HG03342 (cell line): Measurements from ENCODE around the gene UTS2R.
"Not testable (repeated sequence)": the region's sequence is repeated elsewhere in the genome, so short reads cannot be mapped to it uniquely, and the experiment has no call there.

Experiments
- ATAC-seq: cut with Tn5 transposase; IDR thresholded peaks from one replicate; pipeline ENCODE4 v1.9.1; 2021; ENCODE audit warnings: mild to moderate bottlenecking, moderate library complexity; ENCODE audit not compliant: unreplicated experiment

Gene UTS2R

DNA sequence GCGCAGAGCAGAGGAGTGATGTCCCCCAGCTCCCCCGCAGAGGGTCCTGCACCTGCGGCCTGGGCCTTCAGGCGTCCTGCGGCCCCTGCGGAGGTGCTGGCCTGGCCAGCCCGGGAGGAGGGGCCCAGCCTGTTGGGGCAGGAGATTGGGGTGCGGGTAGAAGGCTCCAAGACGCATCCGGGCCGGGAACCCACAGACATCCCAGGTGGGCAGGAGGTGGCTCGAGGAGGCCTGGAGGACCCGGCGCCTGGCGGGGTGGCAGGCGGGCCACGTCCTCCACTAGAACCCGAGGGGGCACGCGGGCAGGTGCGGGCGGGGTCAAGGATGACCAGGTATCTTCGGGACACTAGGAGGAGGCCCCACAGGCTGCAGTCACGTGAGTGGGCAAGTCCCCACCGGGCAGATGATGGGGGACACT lies 37.4 kb upstream of the UTS2R start:
- no peak for ATAC-seq

DNA sequence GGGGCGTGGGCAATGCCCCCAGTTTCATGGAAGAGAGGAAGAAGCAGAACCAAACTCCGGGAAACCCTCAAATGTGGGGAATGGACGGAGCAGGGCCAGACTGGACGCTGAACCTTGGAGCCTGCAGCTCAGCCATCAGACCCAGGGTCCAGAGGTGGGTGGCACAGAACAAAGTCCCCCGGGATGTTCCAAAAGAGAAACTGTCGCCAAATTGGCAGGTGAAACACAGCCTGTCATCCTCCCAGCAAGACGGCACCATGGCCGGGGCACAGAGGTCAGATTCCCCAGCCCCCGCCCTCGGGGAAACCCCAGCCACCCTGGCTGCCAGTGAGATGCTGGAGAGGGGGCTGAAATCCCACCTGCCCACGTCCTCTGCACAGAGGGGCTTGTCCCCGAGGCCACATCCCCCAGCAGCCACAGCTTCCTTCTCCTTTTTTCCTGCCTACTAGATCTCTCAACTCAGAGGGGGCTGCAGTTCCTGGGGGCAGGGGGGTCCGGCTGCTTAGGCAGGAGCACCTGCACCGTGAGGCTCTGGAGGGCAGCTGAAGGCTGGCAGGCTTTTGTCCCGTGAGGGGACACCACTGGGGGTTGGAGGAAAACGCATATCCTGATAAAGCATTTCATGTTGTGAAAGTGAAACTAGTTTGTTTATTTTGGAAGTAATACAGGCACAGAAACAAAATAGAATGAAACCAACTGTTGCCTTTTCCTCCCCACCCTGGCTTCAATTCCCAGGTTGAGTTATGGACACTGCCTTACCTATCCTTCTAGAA lies 36.8 kb upstream of the UTS2R start:
- no peak for ATAC-seq

DNA sequence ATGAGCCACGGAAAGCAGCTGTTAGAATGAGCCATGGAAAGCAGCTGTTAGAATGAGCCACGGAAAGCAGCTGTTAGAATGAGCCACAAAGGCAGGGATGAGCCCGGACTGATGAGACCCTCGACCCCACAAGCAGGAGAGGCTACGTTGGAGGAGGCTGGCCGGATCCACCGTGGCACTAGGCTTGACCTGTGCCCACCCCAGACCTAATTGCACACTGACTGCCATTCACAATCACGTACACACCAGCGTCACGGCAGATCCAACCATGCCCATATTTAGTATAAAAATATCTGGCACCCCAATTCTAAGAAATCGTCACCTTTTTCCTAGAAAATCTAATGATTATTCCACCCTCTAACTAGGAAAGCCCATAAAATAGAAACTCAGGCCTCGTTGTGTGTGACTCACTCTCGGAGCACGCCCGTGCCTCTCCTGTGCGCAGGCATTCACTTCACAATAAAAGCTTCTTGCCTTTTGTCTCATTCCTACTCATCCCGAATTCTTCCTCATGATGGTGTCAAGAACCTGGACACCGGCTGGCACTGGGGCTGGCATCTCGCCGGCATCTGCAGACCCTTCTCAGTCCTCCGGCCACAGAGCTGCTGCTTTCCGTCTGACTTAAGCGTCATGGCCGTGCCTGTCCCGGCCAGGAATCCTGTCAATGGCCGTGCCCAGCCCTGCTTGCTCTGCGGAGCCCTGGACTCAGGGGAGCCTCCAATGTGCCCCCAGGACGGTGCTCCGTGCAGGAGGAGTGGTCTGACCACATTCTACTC lies 32.5 kb upstream of the UTS2R start:
- no peak for ATAC-seq

DNA sequence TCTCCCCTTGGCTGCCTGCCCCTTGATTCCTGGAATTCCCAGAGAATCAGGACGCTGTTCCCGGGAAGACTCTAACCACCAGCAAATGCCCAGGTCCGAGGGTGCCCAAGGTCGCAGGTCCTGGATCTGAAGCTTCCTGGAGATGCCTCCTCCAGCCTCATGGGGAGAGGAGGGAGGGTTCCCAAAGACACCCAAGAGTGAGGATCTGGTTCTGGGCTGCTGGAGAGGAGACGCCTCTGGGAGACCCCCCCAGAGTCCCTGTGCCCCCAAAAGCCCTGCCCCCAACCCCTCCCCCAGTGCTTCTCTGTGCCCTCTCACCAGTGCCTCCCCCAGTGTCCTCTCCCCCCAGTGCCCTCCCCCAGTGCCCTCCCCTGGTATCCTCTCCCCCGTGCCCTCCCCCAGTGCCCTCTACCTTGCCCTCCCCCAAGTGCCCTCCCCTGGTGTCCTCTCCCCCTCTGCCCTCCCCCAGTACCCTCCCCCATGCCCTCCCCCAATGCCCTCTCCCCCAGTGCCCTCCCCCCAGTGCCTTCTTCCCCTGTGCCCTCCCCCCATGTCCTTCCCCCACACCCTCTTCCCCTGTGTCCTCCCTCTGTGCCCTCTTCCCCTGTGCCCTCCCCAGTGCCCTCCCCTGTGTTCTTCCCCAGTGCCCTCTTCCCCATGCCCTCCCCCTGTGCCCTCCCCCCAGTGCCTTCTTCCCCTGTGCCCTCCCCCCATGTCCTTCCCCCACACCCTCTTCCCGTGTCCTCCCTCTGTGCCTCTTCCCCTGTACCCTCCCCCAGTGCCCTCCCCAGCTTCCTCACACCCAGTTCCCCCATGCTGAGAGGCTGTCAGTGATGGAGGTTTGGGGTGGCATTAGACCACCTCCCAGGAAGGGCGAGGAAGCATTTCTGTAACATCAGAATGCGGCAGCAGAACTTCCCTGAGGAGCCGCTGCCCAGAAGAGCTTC lies 31.7 kb upstream of the UTS2R start:
- no peak for ATAC-seq

DNA sequence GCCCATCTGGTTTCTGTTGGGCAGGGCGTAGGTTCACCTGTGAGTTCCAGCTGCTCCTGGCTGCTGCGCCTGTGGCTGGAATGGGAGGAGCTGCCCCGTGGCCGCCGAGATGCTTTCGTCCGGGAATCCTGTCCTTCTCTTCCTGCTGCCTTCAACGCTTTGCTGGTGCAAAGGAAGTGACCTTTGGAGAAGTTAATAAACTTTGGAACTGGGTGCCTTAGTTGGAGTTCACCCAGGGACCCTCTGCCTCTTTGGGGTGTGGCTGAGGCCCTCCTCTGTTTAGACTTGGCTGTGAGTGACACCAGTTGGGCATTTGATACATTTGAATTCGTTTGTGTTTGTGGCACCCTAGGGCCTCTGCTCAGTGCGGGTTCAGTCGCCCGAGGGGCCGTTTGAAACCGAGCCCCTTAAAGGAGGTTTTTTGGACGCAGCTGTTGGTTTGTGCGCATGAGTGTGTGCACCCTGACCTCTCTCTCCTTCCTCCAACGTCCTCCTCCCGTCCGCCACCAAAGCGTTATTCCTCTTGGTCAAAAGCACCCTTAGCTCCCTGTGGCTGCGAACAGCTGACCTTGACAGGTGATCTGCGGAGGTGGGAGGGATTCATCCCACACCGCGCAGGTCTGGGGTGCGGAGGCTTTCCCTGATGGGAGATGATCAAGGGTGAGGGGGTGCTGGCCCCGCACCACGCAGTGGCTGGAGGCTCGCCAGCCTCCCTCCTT lies 29.0 kb upstream of the UTS2R start:
- no peak for ATAC-seq

DNA sequence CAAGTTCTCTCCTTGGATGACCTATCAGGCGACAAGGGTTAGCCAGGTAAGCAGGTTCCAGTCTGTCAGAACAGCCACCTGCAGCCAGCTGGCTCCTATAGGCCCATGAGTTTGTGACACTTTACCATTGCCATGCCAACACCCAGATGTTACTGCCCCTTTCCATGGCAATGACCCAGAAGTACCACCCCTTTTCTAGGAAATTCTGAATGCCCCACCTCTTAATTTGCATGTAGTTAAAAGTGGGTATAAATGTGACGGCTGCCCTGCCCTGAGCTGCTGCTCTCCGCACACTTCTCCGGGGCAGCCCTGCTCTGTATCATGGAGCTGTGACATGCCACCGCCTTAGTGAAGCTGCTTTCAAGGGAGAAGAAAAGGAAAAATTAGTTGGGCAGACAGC lies 28.0 kb upstream of the UTS2R start:
- ATAC-seq = no peak

DNA sequence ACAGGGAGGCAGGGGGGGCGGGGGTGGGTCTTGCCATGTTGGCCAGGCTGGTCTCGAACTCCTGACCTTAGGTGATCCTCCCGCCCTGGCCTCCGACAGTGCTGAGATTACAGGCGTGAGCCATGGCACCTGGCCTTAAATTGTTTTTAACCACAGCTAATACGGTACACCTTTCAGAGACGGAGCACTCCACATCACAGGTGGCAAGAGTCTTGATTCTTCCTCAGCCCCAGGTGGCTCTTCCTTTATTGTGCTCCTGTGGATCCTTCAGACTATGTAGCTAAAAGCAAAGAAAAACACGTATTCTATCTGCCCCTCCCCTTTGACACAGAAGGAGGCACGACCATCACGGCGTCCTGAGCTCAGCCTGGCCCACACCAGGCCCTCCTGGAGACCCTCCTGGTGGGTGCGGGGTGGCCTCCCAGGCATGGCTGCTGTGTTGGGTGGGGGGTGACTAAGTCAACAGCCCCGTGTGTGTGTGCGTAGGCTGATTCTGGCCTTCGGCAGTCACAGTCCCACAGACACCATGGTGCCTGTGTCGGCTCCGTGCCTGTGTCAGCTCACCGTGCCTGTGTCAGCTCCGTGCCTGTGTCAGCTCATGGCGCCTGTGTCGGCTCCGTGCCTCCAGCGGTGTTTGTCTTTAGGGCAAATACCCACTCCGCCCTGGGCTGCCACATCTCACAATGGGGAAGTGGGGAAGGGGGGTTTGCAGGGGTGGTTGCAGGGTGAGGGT lies 27.2 kb upstream of the UTS2R start:
- no peak for ATAC-seq

DNA sequence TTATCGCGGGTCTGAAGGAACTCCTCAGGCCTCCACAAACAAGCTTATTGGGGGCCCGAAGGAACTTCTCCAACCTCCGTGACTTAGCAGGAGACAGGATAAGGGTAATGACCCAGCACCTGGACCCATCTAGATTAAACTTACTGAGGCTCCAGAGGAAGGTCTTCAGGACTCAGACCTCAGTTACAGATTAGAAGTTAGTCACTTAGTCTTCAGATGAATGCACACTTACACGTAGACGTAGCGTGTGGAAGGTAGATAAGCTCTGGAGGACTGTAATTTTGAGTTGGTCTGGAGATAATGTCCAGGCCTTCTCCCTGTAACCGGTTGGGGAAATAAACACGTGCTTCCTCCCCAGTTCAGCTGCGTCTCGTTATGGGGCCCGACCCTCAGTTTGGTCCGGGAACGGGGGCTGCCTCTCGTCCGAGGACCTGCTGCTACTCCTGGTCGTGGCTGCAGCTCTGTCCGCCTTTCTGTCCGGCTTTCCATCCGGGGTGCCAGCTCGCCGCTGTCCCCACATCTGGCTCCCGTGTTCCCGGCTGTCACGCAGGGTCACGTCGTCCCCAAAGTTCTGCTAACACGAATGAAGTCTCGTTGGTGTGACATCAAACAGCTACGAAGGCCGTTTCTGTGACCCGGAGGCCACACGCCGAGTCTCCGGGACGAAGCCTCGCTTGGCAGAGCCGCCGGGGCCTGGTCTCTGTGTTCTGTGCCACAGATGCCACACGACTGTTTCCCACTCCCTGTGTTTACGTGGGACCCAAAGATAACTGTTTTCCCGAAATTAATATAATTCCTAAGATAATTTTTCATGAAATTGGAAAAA lies 26.2 kb upstream of the UTS2R start:
- no peak for ATAC-seq

DNA sequence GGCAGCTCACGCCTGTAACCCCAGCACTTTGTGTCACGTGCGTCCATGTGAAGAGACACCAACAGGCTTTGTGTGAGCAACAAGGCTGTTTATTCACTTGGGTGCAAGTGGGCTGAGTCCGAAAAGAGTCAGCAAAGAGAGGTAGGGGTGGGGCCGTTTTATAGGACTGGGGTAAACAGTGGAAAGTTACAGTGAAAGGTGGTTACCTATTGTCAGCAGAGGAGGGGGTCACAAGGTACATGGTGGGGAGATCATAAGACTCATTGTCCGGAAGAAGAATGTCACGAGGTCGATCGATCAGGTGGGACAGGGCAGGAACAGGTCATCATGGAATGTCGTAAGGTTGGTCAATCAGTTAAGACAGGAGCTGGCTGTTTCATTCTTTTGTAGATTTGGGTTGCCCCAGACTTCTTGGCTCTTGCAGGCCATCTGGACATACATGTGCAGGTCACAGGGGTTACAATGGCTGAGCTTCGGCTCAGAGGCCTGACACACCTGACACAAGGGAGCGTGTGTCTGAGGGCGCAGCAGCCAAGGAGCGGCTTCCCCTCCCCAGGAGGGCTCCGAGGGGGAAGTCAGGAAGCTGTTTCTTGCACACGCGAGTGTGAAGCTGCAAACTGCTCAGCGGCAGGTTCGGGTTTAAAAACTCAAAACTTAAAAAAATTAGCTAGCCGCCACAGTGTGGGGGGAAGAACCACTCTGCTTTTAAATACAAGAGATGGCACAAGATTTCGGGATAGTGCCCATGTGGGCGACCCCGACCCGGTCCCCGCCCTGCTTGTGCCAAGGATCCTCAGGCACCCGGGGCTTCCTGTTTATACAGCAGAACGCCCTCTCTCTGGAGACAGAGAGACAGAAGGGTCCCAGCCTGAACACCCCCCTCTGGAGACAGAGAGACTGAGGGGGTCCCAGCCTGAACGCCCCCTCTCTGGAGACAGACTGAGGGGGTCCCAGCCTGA lies 24.9 kb upstream of the UTS2R start:
- no peak for ATAC-seq

DNA sequence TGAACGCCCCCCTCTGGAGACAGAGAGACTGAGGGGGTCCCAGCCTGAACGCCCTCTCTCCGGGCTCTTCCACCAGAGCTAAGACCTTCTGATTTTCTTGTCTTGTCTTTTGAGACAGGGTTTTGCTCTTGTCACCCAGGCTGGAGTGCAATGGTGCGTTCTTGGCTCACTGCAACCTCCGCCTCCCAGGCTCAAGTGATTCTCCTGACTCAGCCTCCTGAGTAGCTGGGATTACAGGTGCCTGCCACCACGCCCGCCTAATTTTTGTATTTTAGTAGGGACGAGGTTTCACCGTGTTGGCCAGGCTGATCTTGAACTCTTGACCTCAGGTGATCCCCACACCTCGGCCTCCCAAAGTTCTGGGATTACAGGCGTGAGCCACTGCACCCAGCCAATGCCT lies 23.6 kb upstream of the UTS2R start:
- not testable (repeated sequence) for ATAC-seq

DNA sequence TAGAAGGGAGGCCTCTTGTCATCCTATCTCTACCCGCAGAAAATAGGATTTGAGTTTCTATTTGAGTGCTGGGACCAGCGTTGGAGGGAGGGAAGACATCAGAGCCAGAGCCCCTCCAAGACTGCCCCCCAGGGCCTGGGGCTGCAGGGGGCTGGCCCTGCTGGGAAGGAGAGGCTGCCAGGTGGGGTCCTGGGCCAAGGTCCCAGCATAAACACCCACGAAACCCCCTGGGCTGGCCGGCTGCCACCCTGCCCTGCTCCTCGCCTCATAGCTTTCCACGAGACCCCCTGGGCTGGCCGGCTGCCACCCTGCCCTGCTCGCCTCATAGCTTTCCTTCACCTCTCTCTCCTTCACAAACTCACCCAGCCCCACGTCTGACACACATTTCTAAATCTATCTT lies 23.1 kb upstream of the UTS2R start:
- no peak for ATAC-seq

DNA sequence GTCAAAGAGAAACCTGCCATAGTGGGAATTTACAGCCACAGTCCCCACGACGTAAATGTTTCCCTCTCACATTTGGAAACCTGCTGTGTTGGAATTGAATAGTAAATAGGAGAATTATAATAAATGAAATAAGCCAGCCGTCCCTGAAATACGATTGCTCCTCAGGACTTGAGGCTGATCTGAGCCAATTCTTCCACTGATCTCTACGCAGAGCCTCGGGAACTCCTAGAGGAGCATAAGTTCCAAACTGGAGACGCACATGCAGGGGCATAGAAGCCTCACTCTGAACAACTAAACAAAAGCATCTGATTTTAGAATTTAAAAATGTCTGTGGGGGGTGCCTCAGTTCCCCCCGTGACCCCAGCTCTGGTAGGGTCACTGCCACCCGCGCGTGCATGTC lies 22.7 kb upstream of the UTS2R start:
- ATAC-seq = no peak

DNA sequence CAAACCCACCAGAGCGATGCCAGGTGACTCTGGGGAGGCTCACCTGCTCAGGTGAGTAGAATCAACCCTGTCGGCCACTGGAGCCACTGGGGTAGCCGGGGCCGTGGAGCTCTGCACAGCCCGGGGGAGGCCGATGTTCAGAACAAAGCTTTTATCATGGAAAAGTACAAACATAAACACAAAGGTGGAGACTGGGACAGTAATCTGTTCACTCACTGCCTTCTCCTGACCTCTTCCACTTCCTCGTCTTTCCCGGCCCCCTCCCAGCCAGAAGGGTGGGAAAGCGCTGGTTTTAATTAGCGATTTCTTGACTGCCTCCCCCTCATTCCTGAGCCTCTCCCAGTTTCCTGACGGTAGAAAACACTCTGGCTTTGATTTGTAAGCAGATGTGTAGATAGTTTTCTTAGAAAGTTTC lies 22.3 kb upstream of the UTS2R start:
- ATAC-seq = no peak

DNA sequence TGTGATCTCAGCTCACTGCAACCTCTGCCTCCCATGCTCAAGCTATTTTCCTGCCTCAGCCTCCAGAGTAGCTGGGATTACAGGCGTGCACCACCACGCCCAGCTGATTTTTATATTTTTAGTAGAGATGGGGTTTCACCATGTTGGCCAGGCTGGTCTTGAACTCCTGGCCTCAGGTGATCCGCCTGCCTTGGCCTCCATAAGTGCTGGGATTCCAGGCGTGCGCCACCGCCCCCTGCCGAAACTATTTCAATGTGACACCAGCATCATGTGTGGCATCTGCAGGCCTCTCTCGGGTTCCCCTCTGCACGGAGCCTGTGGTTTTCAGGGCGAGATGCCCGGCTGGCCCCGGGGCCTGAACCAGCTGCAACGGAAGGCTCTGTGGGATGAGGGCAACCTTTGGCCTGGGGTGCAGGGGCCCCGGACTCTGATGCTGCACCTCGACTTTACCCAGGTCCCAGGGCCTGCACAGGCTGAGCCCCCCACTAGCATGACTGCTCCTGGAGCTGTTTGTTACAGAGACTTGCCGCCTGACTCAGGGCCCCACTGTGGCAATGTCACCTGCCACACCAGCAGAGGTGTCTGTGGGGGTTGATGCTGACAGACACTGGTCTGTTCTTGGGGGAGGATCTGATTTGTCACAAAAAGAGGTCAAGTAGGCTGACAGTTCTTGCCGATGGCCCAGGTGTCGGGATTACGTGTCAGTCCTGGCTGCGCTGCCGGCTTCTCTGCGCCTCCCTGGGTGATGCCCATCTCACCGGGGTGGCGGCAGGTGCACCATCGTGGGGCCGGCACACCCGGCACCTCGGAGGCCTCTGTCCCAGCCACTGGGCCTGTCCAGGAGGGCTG lies 21.2 kb upstream of the UTS2R start:
- no peak for ATAC-seq

DNA sequence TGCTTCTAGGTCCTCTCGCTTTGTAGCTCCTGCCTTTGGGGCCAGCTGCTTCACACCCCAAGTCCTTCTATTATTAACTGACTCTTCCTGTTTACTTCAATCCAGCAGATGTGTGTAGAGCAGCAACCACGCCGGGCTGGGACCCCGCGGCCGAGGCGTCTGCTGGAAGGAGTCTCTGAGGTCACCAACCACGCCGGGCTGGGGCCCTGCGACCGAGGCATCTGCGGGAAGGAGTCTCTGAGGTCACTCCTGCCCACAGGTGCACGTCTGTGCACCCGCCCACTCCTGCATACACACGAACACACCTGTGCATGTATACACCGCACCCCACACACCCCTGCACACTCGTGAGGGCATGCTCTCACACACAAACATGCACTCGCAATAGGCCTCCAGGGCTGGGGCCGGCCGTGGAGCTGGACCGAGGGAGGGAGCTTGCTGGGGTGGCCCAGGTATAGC lies 20.3 kb upstream of the UTS2R start:
- ATAC-seq = no peak

DNA sequence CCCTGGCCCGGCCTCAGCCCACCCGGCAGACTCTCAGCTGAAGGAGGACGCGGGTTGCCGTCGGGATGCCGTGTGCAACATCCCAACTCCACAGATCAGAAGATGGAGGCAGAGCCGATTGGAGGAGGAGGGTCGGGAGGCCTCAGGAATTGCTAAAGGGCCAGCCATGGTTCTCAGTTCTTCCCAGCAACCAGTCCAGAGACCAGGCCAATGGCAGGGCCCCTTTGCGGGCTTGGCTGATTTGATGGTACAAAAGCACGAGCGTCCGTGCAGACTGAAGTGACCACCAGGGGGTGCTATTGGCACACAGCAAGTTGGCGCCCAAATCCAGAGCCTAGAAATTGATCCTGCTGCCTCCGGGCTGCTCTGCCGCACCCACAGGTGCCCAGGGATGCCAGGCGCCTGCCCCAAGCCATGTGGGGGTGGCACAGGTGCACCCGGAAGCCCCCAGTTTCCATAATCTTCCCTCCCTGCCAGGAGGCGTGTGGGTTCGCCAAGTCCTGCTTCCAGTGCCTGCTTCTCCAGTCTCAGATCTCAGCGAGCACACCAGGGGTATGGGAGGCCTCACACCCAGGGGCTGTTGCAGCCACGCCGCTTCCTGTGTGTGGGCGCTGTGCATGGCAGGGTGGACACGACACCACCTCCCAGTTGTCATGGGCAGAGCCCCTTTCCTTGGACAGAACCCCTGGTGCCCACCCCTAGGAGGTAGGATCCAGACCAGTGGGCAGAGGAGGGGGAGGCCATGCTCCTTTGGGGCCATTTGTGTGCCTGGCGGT lies 19.7 kb upstream of the UTS2R start:
- ATAC-seq = no peak
